ENCODE data around the gene TAGLN2.

The TAGLN2 gene

DNA sequence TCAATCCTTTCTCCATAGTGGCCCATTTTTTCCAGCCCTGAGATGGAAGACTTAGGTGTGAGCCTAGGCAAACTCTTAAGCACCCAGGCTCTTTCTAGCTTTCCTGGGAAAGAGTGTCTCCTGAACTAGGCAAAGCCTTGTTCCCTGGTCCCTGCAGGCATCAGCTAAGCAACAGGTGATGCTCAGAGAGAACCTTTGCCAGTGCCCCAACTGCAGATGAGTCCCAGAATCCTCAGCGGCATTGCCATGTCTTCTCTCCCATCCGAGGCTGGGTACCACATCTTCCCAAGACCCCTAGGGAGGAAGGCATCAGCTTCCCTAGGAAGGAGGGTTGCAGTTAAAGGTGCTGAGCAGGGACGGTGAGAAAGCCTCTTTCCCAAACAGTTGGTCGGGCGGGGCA, 54.6 kb downstream of the TAGLN2 start:
- DNase-seq (ENCODE audit: low read depth in 2 of 2): no peak

DNA sequence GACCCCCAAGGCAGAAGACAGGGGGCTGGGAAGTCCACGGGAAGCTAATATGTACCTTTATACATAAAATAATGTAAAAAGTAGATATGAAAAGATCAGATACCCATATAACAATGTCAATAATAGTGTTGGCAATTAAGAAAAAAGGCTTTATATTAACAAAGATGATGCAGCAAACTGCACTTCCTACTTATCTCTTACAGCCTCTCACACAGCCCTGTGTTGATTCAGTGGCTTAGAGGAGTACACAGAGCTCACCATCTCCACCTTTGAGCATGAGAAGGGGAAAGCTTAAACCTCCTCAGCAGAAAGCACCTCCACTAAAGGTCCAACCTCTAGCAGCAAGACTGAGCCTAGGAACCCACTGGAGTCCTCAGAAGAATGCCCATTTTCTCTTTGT, 55.7 kb downstream of the TAGLN2 start:
- DNase-seq (ENCODE audit: low read depth in 2 of 2): no peak

DNA sequence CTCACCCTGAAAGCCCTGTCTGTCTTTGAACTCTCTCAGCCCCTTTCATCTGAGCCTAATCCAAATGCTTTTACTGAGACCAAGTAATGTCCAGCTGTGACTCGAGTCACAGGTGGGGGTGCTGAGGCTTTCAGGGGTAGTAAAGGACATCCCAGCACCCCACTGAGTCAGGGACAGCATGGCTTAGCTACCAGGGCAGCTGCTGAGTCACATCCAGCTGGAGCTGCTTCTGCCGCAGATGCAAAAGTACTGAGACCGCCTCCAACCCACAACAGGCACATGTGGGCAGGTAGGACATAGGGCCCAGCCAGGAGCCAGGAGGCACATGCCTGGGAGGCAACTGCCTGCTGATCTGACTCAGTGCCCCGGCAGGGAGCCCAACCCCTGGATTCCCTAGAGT, 56.1 kb downstream of the TAGLN2 start:
- DNase-seq (ENCODE audit: low read depth in 2 of 2): no peak

DNA sequence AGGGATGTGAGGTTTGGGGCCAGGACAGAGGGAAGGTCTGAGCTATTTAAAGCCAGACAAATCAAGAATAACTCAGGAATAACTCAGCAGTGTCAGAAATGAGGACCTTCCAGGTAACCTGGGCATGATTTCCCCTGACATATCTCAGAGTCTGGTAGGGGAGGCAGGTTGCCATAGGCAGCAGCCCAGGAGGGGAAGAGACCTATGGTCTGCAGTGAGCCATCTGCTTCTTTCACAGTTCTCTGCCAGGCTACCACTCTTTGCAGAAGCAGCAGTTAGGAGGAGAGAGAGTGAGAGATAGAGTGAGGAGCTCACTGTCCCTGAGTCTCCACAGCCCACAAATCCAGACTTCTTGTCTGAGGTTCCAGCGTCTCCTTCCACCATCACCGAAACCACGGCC, 56.5 kb downstream of the TAGLN2 start:
- DNase-seq (ENCODE audit: low read depth in 2 of 2): no peak
